GM11168 (cell line): ENCODE results near the gene ELP4.

Experiments
- in situ Hi-C: fragments of 300-500 bp; cut with MboI; formaldehyde crosslinking; loops from one replicate; pipeline ENCODE4 v1.12.0; 2022; ENCODE audit warnings: low sequenced_read_pairs; ENCODE audit not compliant: unreplicated experiment

The ELP4 gene

GRCh38 chr11:31830406-31830805, 320.8 kb downstream of the ELP4 start:
- in situ Hi-C loops, result loop anchor here (10.0 kb wide), 1 partner anchor 124 kb away; no protein-coding TSS in a partner anchor

GRCh38 chr11:31834237-31834636, 324.7 kb downstream of the ELP4 start:
- in situ Hi-C loops, result loop anchor here (10.0 kb wide), 1 partner anchor 121 kb away; no protein-coding TSS in a partner anchor
